HCT116 (cell line): ENCODE measurements around the gene SMAP2. TPM values are rescaled to one million over a fixed set of nuclear protein-coding genes. Genes with fewer than 3 reads are reported as not detected.

Source experiments
- ATAC-seq: fragments of 200-7000 bp; cut with Tn5 transposase; 2 replicates; pipeline ENCODE4 v1.9.1; 2020; ENCODE audit warnings: mild to moderate bottlenecking, moderate library complexity
- BruUV-seq: library from RNA; stranded (reverse); fragments of 400-500 nt; replicated peaks from 2 replicates; lab custom pipeline; 2021; lab: Mats Ljungman, UMichigan
- CTCF ChIA-PET: fragments of 300-600 bp; sonication (Branson Sonifier 250); formaldehyde crosslinking; loops from one replicate; lab custom pipeline; 2021; ENCODE audit warnings: antibody characterized with exemption; lab: Charles Lee
- POLR2A ChIA-PET: fragments of 300-600, 350-600 bp; sonication (Branson Sonifier 250); formaldehyde crosslinking; loops from one replicate; lab custom pipeline; 2021; ENCODE audit warnings: antibody characterized with exemption; lab: Charles Lee
- RAD21 ChIA-PET, 2 experiments: fragments of 300-600 bp; sonication (Branson Sonifier 250); formaldehyde crosslinking; loops; one replicate each; lab custom pipeline; 2023; ENCODE audit warnings: low total read pairs in 2 of 2; ENCODE audit not compliant: uncharacterized antibody in 2 of 2, unreplicated experiment in 2 of 2, low non-redundant PET in 1 of 2; lab: Charles Lee
- DNase-seq: peaks from one replicate; pipeline ENCODE4 v3.0.0-alpha.2; 2010; ENCODE audit warnings: low read depth, low spot score
- H2AFZ ChIP-seq: fragments of 200-600 bp; shearing (Covaris generic), sonication (generic); 2 replicates; pipeline ENCODE4 v1.6.1; 2017; ENCODE audit warnings: low read depth, mixed run types, mixed read lengths, antibody characterized with exemption, low read length; ENCODE audit not compliant: poor library complexity, severe bottlenecking
- H3K27ac ChIP-seq: 2 replicates; pipeline ENCODE4 v1.5.1; 2012; ENCODE audit warnings: low read depth, low read length
- H3K27me3 ChIP-seq: fragments of 200-600 bp; sonication (generic); 2 replicates; pipeline ENCODE4 v1.6.1; 2016; ENCODE audit warnings: mixed run types, low read length, mixed read lengths; ENCODE audit not compliant: insufficient read depth
- H3K36me3 ChIP-seq, 2 experiments: fragments of 200-500 bp in 1 of 2; fragments of 200-600 bp in 1 of 2; sonication (Bioruptor generic) in 1 of 2; sonication (generic) in 1 of 2; 2 replicates each; pipeline versions ENCODE4 v1.5.1 to v1.6.1; 2014 to 2016; ENCODE audit warnings: low read length in 2 of 2, inconsistent platforms in 1 of 2, mixed read lengths in 1 of 2, mixed run types in 1 of 2; ENCODE audit not compliant: insufficient read depth in 2 of 2, control insufficient read depth in 1 of 2
- H3K4me1 ChIP-seq, 2 experiments: fragments of 200-600 bp in 1 of 2; sonication (generic) in 1 of 2; 2 replicates each; pipeline versions ENCODE4 v1.5.1 to v1.6.1; 2012 to 2017; ENCODE audit warnings: low read length in 2 of 2, inconsistent platforms in 1 of 2, mild to moderate bottlenecking in 1 of 2, mixed read lengths in 1 of 2, mixed run types in 1 of 2, moderate library complexity in 1 of 2; ENCODE audit not compliant: insufficient read depth in 2 of 2, control insufficient read depth in 1 of 2
- H3K4me2 ChIP-seq: fragments of 200-600 bp; sonication (generic); 2 replicates; pipeline ENCODE4 v1.6.1; 2017; ENCODE audit warnings: mixed run types, low read length, mixed read lengths
- H3K4me3 ChIP-seq, 2 experiments: fragments of 200-600 bp in 1 of 2; sonication (generic) in 1 of 2; replicated peaks in 1 of 2; 2 replicates each; pipeline ENCODE4 v1.5.1; 2011 to 2016; ENCODE audit warnings: low read length in 2 of 2, control low read depth in 1 of 2, low read depth in 1 of 2, mild to moderate bottlenecking in 1 of 2, mixed read lengths in 1 of 2, mixed run types in 1 of 2
- H3K79me2 ChIP-seq: fragments of 200-600 bp; sonication (generic); 2 replicates; pipeline ENCODE4 v1.6.1; 2017; ENCODE audit warnings: mild to moderate bottlenecking, mixed run types, low read length, moderate library complexity, mixed read lengths; ENCODE audit not compliant: insufficient read depth
- H3K9ac ChIP-seq: fragments of 200-600 bp; sonication (generic); 2 replicates; pipeline ENCODE4 v1.6.1; 2016; ENCODE audit warnings: low read length, mixed read lengths
- H3K9me2 ChIP-seq: fragments of 200-600 bp; sonication (generic), shearing (Covaris generic); 2 replicates; pipeline ENCODE4 v1.6.1; 2017; ENCODE audit warnings: mixed run types, mild to moderate bottlenecking, moderate library complexity; ENCODE audit not compliant: insufficient read depth
- H3K9me3 ChIP-seq, 2 experiments: fragments of 200-500 bp in 1 of 2; fragments of 200-600 bp in 1 of 2; sonication (Bioruptor generic) in 1 of 2; sonication (generic) in 1 of 2; 2 replicates each; pipeline ENCODE4 v1.6.1; 2014 to 2017; ENCODE audit warnings: low read length in 2 of 2, mixed read lengths in 2 of 2, inconsistent platforms in 1 of 2, low read depth in 1 of 2, mild to moderate bottlenecking in 1 of 2, mixed run types in 1 of 2, moderate library complexity in 1 of 2; ENCODE audit not compliant: control insufficient read depth in 1 of 2, insufficient read depth in 1 of 2
- H4K20me1 ChIP-seq: fragments of 200-600 bp; sonication (generic), shearing (Covaris generic); 2 replicates; pipeline ENCODE4 v1.6.1; 2017; ENCODE audit warnings: mixed run types, mild to moderate bottlenecking, moderate library complexity; ENCODE audit not compliant: insufficient read depth
- CBX3 ChIP-seq: IDR thresholded peaks from 2 replicates; pipeline ENCODE4 v1.6.1; 2012; ENCODE audit warnings: low read depth
- CEBPB ChIP-seq: IDR thresholded peaks from 2 replicates; pipeline ENCODE4 v1.6.1; 2012; ENCODE audit warnings: low read depth
- EGR1 ChIP-seq: IDR thresholded peaks from 2 replicates; pipeline ENCODE4 v1.6.1; 2012; ENCODE audit warnings: low read depth
- ELF1 ChIP-seq: IDR thresholded peaks from 2 replicates; pipeline ENCODE4 v1.6.1; 2012; ENCODE audit warnings: low read depth, borderline replicate concordance
- EZH2 ChIP-seq: fragments of 200-600 bp; sonication (generic); IDR thresholded peaks from 2 replicates; pipeline ENCODE4 v1.6.1; 2017; ENCODE audit warnings: antibody characterized with exemption, mixed run types
- EZH2phosphoT487 ChIP-seq: fragments of 200-600 bp; IDR thresholded peaks from 2 replicates; pipeline ENCODE4 v1.6.1; 2018; ENCODE audit warnings: antibody characterized with exemption, borderline replicate concordance
- FOSL1 ChIP-seq: IDR thresholded peaks from 2 replicates; pipeline ENCODE4 v1.6.1; 2012; ENCODE audit warnings: low read depth
- JUND ChIP-seq: IDR thresholded peaks from 2 replicates; pipeline ENCODE4 v1.6.1; 2012
- MAX ChIP-seq: IDR thresholded peaks from 2 replicates; pipeline ENCODE4 v1.6.1; 2012
- POLR2AphosphoS5 ChIP-seq: IDR thresholded peaks from 2 replicates; pipeline ENCODE4 v1.6.1; 2011; ENCODE audit warnings: mild to moderate bottlenecking, low read depth, low read length, moderate library complexity
- SIN3A ChIP-seq: IDR thresholded peaks from 2 replicates; pipeline ENCODE4 v1.6.1; 2012; ENCODE audit warnings: low read depth
- SP1 ChIP-seq: IDR thresholded peaks from 2 replicates; pipeline ENCODE4 v1.6.1; 2012; ENCODE audit warnings: low read depth
- TCF7L2 ChIP-seq: IDR thresholded peaks from 2 replicates; pipeline ENCODE4 v1.7.0; 2011; ENCODE audit warnings: borderline replicate concordance, inconsistent platforms; ENCODE audit not compliant: insufficient read depth, insufficient read length; ENCODE audit errors: extremely low read depth
- YY1 ChIP-seq: IDR thresholded peaks from 2 replicates; pipeline ENCODE4 v1.6.1; 2011; ENCODE audit warnings: low read length, low read depth, moderate library complexity, mild to moderate bottlenecking; ENCODE audit not compliant: insufficient replicate concordance; ENCODE audit errors: extremely low read depth
- ZFX ChIP-seq: fragments of 450-650 bp; IDR thresholded peaks from 2 replicates; pipeline ENCODE4 v1.6.1; 2017
- intact Hi-C: fragments of 100-400 bp; cut with micrococcal nuclease; formaldehyde crosslinking; loops from 2 replicates; pipeline ENCODE4 v1.10.0; 2022
- total RNA-seq: library from RNA; stranded (reverse); gene quantifications from one replicate; pipeline ENCODE4 v1.2.1, GENCODE V29; 2021; ENCODE audit not compliant: unreplicated experiment
- TF ChIP-seq, protein P1 (sequence below), 3 experiments: fragments of 200-600 bp in 1 of 3; sonication (generic) in 1 of 3; IDR thresholded peaks in 2 of 3; conservative IDR thresholded peaks in 1 of 3; 2 replicates each; pipeline ENCODE4 v1.5.1; 2012 to 2017; ENCODE audit warnings: low read depth in 2 of 3, low read length in 2 of 3, antibody characterized with exemption in 1 of 3, borderline replicate concordance in 1 of 3, control low read depth in 1 of 3, mild to moderate bottlenecking in 1 of 3, mixed read lengths in 1 of 3, mixed run types in 1 of 3, moderate library complexity in 1 of 3; ENCODE audit not compliant: insufficient read depth in 1 of 3
- TF ChIP-seq, protein P2 (sequence below): IDR thresholded peaks from 2 replicates; pipeline ENCODE4 v1.6.1; 2012; ENCODE audit warnings: low read depth
- TF ChIP-seq, protein P3 (sequence below): IDR thresholded peaks from 2 replicates; pipeline ENCODE4 v1.6.1; 2011; ENCODE audit warnings: mild to moderate bottlenecking, low read length, moderate library complexity; ENCODE audit not compliant: insufficient replicate concordance; ENCODE audit errors: extremely low read depth

SMAP2 gene
- total RNA-seq, 1 experiment from 2014 or later = 16.4 TPM

DNA sequence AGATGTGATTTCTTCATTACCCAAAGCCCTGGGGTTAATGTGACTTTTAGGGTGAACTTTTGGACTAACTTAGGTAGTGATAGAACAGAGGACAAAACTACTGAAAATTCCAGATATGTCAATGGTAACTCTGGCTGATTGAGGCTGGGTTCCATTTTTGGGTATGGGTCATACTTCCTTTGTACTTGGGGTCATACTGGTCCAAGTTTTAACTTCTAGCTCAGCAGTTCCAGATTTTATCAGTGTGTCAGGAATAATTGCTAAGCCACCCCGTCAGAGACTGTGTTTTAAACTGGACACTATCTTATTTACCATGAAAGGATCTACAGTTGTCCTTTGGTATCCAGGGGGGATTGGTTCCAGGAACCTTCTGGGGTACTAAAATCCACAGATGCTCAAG lies 4.0 kb downstream of the SMAP2 start:
- Histone ChIP-seq H3K27ac (no peak overlapping the region), H3K9me2 (no peaks in the 10 kb centered on the region), H3K79me2 (peaks cover 40% of the 10 kb centered on the region), H4K20me1 (no peaks in the 10 kb centered on the region), H3K9ac (no peak overlapping the region), H3K4me2 (no peak overlapping the region), H2AFZ (no peak overlapping the region), H3K27me3 (no peaks in the 10 kb centered on the region), H3K36me3 (no peaks in the 10 kb centered on the region), H3K9me3 (no peaks in the 10 kb centered on the region), H3K4me3 (no peak overlapping the region), H3K4me1 (peaks cover 9 to 17% of the 10 kb centered on the region in 2 experiments; a peak in 3 of 4 replicates)
- no peak for DNase-seq
- ChIA-PET CTCF (no interaction called here), RAD21 (no interaction called here), POLR2A (no interaction called here)
- ATAC-seq = no peak
- TF ChIP-seq POLR2AphosphoS5 = no peak
- TF ChIP-seq CEBPB = no peak
- no peak for TF ChIP-seq YY1
- TF ChIP-seq, protein P1, sequence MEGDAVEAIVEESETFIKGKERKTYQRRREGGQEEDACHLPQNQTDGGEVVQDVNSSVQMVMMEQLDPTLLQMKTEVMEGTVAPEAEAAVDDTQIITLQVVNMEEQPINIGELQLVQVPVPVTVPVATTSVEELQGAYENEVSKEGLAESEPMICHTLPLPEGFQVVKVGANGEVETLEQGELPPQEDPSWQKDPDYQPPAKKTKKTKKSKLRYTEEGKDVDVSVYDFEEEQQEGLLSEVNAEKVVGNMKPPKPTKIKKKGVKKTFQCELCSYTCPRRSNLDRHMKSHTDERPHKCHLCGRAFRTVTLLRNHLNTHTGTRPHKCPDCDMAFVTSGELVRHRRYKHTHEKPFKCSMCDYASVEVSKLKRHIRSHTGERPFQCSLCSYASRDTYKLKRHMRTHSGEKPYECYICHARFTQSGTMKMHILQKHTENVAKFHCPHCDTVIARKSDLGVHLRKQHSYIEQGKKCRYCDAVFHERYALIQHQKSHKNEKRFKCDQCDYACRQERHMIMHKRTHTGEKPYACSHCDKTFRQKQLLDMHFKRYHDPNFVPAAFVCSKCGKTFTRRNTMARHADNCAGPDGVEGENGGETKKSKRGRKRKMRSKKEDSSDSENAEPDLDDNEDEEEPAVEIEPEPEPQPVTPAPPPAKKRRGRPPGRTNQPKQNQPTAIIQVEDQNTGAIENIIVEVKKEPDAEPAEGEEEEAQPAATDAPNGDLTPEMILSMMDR (IDR thresholded peaks at IDR 0.05 in 2 of 3, conservative IDR thresholded peaks at IDR 0.05 in 1 of 3; ENCODE audit: borderline replicate concordance in 1 of 3, insufficient read depth in 1 of 3, low read depth in 2 of 3, low read length in 2 of 3) = no peak
- no peak for TF ChIP-seq EZH2phosphoT487
- TF ChIP-seq, protein P2, sequence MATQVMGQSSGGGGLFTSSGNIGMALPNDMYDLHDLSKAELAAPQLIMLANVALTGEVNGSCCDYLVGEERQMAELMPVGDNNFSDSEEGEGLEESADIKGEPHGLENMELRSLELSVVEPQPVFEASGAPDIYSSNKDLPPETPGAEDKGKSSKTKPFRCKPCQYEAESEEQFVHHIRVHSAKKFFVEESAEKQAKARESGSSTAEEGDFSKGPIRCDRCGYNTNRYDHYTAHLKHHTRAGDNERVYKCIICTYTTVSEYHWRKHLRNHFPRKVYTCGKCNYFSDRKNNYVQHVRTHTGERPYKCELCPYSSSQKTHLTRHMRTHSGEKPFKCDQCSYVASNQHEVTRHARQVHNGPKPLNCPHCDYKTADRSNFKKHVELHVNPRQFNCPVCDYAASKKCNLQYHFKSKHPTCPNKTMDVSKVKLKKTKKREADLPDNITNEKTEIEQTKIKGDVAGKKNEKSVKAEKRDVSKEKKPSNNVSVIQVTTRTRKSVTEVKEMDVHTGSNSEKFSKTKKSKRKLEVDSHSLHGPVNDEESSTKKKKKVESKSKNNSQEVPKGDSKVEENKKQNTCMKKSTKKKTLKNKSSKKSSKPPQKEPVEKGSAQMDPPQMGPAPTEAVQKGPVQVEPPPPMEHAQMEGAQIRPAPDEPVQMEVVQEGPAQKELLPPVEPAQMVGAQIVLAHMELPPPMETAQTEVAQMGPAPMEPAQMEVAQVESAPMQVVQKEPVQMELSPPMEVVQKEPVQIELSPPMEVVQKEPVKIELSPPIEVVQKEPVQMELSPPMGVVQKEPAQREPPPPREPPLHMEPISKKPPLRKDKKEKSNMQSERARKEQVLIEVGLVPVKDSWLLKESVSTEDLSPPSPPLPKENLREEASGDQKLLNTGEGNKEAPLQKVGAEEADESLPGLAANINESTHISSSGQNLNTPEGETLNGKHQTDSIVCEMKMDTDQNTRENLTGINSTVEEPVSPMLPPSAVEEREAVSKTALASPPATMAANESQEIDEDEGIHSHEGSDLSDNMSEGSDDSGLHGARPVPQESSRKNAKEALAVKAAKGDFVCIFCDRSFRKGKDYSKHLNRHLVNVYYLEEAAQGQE = no peak
- TF ChIP-seq EGR1 = no peak
- TF ChIP-seq TCF7L2 = no peak
- TF ChIP-seq JUND = no peak
- TF ChIP-seq SIN3A = no peak
- TF ChIP-seq EZH2 = no peak
- no peak for TF ChIP-seq SP1
- TF ChIP-seq FOSL1 = no peak
- no peak for TF ChIP-seq ELF1
- no peak for TF ChIP-seq ZFX
- TF ChIP-seq, protein P3, sequence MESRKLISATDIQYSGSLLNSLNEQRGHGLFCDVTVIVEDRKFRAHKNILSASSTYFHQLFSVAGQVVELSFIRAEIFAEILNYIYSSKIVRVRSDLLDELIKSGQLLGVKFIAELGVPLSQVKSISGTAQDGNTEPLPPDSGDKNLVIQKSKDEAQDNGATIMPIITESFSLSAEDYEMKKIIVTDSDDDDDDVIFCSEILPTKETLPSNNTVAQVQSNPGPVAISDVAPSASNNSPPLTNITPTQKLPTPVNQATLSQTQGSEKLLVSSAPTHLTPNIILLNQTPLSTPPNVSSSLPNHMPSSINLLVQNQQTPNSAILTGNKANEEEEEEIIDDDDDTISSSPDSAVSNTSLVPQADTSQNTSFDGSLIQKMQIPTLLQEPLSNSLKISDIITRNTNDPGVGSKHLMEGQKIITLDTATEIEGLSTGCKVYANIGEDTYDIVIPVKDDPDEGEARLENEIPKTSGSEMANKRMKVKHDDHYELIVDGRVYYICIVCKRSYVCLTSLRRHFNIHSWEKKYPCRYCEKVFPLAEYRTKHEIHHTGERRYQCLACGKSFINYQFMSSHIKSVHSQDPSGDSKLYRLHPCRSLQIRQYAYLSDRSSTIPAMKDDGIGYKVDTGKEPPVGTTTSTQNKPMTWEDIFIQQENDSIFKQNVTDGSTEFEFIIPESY = no peak
- TF ChIP-seq MAX = no peak
- TF ChIP-seq CBX3 = no peak
- no TSS peak for BruUV-seq
- intact Hi-C loops = no loop called here
